Left kidney (tissue), 2 donors: ENCODE measurements around the gene GSDMA. TPM values are rescaled to one million over a fixed set of nuclear protein-coding genes. Genes with fewer than 3 reads are reported as not detected.
"Not testable (repeated sequence)": the region's sequence is repeated elsewhere in the genome, so short reads cannot be mapped to it uniquely, and the experiment has no call there.

ENCODE experiments used
- DNase-seq: peaks from one replicate; pipeline ENCODE4 v3.0.0-alpha.2; 2013
- polyA plus RNA-seq: library from polyadenylated mRNA; unstranded; fragments of 120-200 nt; gene quantifications from one replicate; pipeline ENCODE4 v1.2.1, GENCODE V29; 2013; ENCODE audit not compliant: insufficient read length

Gene GSDMA
- polyA plus RNA-seq, 1 donor, result 2.9 TPM

DNA sequence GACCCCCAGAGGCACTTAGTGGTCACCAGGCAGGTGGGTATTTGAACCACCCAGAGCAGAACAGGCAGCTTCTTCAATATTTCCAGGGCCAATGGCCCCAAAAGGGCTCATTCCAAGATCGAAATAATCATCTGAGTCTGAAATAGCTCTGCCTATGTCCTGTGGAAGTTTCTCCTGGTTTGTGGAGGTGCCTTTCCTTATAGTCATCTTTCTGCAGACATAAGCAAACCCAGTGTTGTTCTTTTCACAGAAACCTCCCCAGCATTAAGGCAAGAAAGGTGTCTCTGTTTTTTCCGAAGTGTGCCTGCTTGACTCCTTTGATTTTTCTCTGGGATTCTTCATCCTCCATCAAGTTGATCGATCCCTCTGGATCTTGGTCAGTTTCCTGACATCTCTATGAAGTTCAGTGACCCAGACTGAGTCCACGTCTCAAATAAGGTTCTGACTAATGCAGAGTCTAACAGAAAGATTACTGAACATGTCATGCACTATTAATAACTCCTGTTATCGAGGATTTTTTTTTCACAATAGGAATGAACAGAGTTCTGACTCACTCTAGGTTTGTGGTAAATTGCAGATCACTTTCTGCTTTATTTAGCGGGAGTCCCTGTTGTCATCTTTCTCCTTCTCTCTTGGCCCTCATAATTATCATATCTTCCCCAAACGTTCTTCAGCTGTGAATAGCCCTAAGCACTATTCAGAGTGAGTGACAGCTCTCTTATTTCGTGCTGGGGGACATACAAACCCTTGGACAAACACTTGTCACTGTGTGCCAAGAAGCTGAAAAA lies 33.8 kb upstream of the GSDMA start:
- DNase-seq, result no peak

DNA sequence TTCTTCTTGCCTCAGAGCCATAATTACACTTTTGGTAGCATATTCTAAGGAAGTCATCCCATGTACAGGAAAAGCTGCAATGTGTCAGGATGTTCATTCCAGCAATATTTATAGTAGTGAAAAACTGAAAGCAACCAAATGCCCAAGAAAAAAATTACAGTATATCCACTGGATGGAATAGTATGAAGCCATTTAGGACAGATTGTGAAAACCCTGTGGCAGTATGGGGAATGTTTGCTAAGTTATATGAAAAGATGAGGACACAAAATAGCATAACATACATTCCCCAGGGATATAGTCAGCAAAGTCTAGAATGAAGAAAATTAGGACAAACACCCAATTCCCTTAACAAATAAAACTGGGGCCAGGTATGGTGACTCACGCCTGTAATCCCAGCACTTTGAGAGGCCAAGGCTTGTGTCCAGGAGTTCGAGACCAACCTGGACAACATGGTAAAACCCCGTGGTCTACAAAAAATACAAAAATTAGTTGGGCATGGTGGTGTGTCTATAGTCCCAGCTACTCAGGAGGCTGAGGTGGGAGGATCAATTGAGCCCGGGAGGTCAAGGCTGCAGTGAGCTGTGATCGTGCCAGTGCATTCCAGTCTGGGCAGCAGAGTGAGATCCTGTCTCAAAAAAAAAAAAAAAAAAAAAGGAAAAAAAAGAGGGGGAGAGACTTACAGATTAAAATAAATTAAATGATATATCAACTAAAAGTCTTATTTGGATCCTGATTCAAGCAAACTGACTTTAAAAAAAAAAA lies 33.0 kb upstream of the GSDMA start:
- DNase-seq, result no peak

DNA sequence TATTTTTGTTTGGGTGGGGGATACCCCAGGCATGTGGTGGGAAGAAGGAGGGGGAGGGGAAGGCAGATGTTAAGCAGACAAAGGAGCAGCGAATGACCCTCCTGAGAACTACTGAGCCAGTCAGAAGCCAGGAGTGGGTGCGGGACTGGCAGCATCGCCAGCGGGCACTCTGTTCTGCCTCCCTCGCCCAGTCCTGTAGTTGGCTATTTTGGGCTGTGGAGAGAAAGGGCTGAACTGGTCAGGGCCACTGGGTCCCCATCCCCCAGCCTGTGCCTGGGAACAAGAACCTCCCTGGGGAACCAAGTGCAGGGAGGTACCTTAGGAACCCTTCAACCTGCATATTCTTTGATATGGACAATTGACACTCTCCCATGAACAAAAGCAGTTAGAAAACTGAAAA lies 28.9 kb upstream of the GSDMA start:
- DNase-seq, result no peak

GRCh38 chr17:39934324-39934723 lies 28.5 kb upstream of the GSDMA start:
- DNase-seq, result no peak

GRCh38 chr17:39935909-39936308 lies 26.9 kb upstream of the GSDMA start:
- DNase-seq, result no peak

GRCh38 chr17:39937447-39937846 lies 25.4 kb upstream of the GSDMA start:
- no peak for DNase-seq

- DNase-seq, result no peak
Measured at GRCh38 chr17:39938140-39938869, 24.5 kb upstream of the GSDMA start.

GRCh38 chr17:39939106-39939505 lies 23.7 kb upstream of the GSDMA start:
- no peak for DNase-seq

DNA sequence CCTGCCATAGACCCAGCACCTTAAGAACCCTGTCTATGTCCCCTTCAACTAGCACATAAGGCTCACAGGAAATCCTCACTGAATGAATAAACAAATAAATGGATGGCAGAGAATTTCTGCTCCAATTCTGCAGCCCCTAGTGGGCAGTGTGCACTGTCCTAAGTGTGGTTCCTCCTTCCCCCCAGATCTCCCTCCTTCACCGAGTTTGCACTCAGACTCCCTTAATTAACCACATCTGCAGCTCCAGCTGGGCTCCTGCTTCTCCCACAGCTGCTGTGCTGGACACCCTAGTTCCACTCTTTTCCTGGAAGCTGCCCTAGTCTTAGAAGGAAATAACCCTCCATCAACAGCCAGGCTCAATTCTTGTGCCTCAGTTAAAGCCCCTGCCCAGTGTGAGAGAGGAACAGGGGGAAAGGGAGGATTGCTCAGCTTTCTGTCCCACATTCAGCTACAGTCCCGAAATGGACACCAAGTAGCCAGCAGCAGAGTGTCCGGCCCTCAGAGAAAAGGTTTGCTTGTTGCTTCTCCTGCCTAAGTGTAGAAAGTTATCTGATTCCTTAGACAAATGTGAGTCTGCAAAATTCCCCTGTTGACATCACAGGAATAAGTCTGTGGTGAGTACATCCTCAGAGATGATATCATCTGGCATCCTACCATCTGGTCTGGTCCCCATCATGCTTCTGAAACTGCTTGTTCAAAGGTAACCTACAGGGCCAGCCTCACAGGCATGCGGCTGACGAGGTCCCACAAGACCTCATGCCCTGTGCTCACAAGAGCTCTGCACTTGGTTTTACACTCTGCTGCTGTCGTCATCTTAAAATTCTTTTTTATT lies 23.0 kb upstream of the GSDMA start:
- no peak for DNase-seq

- no peak for DNase-seq
Measured at GRCh38 chr17:39943702-39944392, 19.0 kb upstream of the GSDMA start.

DNA sequence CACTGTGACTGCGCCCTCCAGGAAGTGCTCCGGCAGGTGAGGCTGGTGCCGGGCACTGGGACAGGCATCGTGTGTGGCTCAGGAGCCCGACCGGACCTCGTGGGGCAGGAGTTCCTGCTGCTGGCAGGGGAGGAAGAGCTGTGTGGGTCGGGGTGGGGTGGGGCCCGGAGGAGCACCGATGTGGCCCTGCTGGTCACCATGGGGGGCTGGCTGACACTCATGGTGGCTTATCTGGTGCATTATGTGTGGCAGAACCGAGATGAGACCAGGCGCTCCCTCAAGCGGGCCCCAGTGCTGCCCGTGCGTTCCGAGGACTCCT lies 18.5 kb upstream of the GSDMA start:
- no peak for DNase-seq

- DNase-seq, result no peak
Measured at GRCh38 chr17:39946551-39947330, 16.1 kb upstream of the GSDMA start.

DNA sequence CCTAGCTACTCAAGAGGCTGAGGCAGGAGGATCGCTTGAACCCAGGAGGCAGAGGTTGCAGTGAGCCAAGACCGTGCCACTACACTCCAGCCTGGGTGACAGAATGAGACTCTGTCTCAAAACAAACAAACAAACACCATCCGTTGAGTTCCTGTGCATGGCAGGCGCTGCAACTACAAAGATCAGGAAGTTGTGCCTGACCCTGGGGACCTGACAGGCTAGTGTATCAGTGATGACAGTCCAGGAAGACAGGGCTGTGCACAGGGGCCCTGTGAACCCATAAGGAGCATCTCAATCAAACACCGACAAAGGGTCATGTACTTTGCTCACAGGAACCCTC lies 14.3 kb upstream of the GSDMA start:
- DNase-seq, result not testable (repeated sequence)

- no peak for DNase-seq
Measured at GRCh38 chr17:39949028-39949427, 13.8 kb upstream of the GSDMA start.

DNA sequence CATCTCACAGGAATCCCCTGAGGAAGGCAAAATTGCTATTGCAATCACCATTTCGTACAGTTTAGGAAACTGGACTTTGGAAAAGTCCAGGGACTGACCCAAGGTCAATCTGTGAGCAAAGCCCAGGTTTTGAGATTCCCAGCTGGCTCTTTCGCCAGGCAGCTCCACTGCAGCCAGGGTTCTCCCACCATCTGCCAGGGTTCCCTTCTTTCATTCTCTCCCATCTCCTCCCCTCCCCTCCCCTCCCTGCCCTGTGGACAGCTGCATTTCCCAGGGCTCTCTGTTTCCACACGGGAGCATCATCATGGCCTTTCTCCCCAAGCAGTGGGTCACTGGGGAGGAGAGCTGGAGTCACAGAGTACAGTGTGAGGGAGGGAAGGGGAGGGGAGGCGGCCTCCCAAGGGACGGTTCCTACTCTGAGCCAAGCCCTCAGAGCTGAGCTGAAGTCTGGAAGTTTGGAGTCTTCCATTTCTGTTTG lies 11.9 kb upstream of the GSDMA start:
- no peak for DNase-seq

- no peak for DNase-seq
Measured at GRCh38 chr17:39951924-39952679, 10.7 kb upstream of the GSDMA start.

DNA sequence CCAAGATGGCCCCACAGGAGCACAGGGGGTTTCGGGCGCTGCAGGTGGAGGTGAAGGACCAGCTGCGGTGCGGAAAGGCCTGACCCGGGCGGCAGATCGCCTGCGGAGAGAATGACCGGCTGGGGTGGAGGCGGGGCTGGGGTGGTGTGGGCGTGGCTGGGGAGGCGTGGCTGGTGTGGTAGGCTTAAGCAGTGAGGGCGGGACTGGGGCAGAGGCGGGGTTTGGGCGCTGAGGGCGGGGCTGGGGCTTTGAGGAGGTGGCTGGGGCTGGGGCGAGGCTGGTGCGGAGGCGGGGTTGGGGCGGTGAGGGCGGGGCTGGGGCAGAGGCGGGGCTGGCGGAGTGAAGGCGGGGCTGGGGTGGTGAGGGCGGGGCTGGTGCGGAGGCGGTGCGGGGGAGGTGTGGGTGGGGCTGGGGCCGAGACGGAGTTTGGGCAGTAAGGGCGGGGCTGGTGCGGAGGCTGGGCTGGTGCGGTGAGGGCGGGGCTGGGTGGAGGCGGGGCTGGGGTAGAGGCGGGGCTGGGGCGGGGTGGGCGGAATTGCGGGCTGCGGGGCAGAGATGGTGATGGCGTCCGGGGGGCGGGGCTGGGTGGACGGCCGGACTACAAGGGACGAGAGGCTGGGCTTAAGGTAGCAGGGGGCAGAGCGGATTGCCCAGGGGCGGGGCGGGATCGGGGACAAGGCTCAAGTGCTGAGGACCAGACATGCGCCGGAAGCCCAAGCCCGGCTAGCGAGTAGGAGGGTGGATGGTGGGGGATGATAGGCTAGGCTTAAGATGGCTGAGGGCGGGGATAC lies 9.9 kb upstream of the GSDMA start:
- DNase-seq, result peak; percentile 92

- no peak for DNase-seq
Measured at GRCh38 chr17:39953471-39953888, 9.3 kb upstream of the GSDMA start.

- no peak for DNase-seq
Measured at GRCh38 chr17:39954876-39955275, 7.9 kb upstream of the GSDMA start.
